ENCODE results near the gene PLA2G4D.

PLA2G4D gene

GRCh38 chr15:42046597-42046996 lies 47.8 kb downstream of the PLA2G4D start:
- H2AFZ ChIP-seq (ENCODE audit: low read length) = no peak overlapping the region
- no peak overlapping the region for H3K27ac ChIP-seq (ENCODE audit: low read length)
- DNase-seq = no peak
- no peaks in the 10 kb centered on the region for H3K9me2 ChIP-seq (replicated peaks; ENCODE audit: insufficient read depth, low read length)
- no peaks in the 10 kb centered on the region for H3K79me2 ChIP-seq (ENCODE audit: low read length)
- no peak overlapping the region for H3K4me2 ChIP-seq (ENCODE audit: low read depth, low read length)
- no peaks in the 10 kb centered on the region for H3K9me3 ChIP-seq (replicated peaks; ENCODE audit: insufficient read depth, low read length)
- H3K9ac ChIP-seq (ENCODE audit: low read length) = no peak overlapping the region
- no peaks in the 10 kb centered on the region for H3K36me3 ChIP-seq (replicated peaks; ENCODE audit: insufficient read depth, low read length)
- H3K27me3 ChIP-seq (replicated peaks; ENCODE audit: insufficient read depth, low read length) = no peaks in the 10 kb centered on the region
- no peaks in the 10 kb centered on the region for H3F3A ChIP-seq (ENCODE audit: insufficient read depth, low read length)
- no peak overlapping the region for H3K4me3 ChIP-seq (ENCODE audit: low read length)
- H4K20me1 ChIP-seq (ENCODE audit: insufficient read depth, low read length) = no peaks in the 10 kb centered on the region
- no peaks in the 10 kb centered on the region for H3K4me1 ChIP-seq (ENCODE audit: low read length)
- TF ChIP-seq CTCF (IDR thresholded peaks at IDR 0.05; ENCODE audit: low read length) (no peak), EZH2 (optimal IDR thresholded peaks at IDR 0.05; ENCODE audit: low read depth, low read length) (no peak), EZH2phosphoT487 (IDR thresholded peaks at IDR 0.05; ENCODE audit: low read length) (no peak)

- Histone ChIP-seq H3K27me3 (replicated peaks; ENCODE audit: insufficient read depth, low read length) (no peaks in the 10 kb centered on the region), H2AFZ (ENCODE audit: low read length) (no peak overlapping the region), H3K9me2 (replicated peaks; ENCODE audit: insufficient read depth, low read length) (no peaks in the 10 kb centered on the region), H3K4me1 (ENCODE audit: low read length) (no peaks in the 10 kb centered on the region), H3K36me3 (replicated peaks; ENCODE audit: insufficient read depth, low read length) (no peaks in the 10 kb centered on the region), H3K79me2 (ENCODE audit: low read length) (no peaks in the 10 kb centered on the region), H3K9ac (ENCODE audit: low read length) (no peak overlapping the region), H3F3A (ENCODE audit: insufficient read depth, low read length) (no peaks in the 10 kb centered on the region), H4K20me1 (ENCODE audit: insufficient read depth, low read length) (no peaks in the 10 kb centered on the region), H3K4me2 (ENCODE audit: low read depth, low read length) (no peak overlapping the region), H3K4me3 (ENCODE audit: low read length) (no peak overlapping the region), H3K27ac (ENCODE audit: low read length) (no peak overlapping the region), H3K9me3 (replicated peaks; ENCODE audit: insufficient read depth, low read length) (no peaks in the 10 kb centered on the region)
- no peak for DNase-seq
- no peak for TF ChIP-seq CTCF (IDR thresholded peaks at IDR 0.05; ENCODE audit: low read length)
- no peak for TF ChIP-seq EZH2 (optimal IDR thresholded peaks at IDR 0.05; ENCODE audit: low read depth, low read length)
- no peak for TF ChIP-seq EZH2phosphoT487 (IDR thresholded peaks at IDR 0.05; ENCODE audit: low read length)
These were observed 49.1 kb downstream of the PLA2G4D start for GRCh38 chr15:42045211-42045615.

GRCh38 chr15:42042602-42043400 lies 51.6 kb downstream of the PLA2G4D start:
- Histone ChIP-seq H3F3A (ENCODE audit: insufficient read depth, low read length) (no peaks in the 10 kb centered on the region), H3K9me2 (replicated peaks; ENCODE audit: insufficient read depth, low read length) (no peaks in the 10 kb centered on the region), H3K4me1 (ENCODE audit: low read length) (no peaks in the 10 kb centered on the region), H3K9me3 (replicated peaks; ENCODE audit: insufficient read depth, low read length) (no peaks in the 10 kb centered on the region), H3K27ac (ENCODE audit: low read length) (no peak overlapping the region), H3K4me2 (ENCODE audit: low read depth, low read length) (no peak overlapping the region), H3K79me2 (ENCODE audit: low read length) (no peaks in the 10 kb centered on the region), H3K9ac (ENCODE audit: low read length) (no peak overlapping the region), H2AFZ (ENCODE audit: low read length) (no peak overlapping the region), H3K4me3 (ENCODE audit: low read length) (no peak overlapping the region), H3K36me3 (replicated peaks; ENCODE audit: insufficient read depth, low read length) (no peaks in the 10 kb centered on the region), H4K20me1 (ENCODE audit: insufficient read depth, low read length) (no peaks in the 10 kb centered on the region), H3K27me3 (replicated peaks; ENCODE audit: insufficient read depth, low read length) (no peaks in the 10 kb centered on the region)
- no peak for DNase-seq
- TF ChIP-seq EZH2 (optimal IDR thresholded peaks at IDR 0.05; ENCODE audit: low read depth, low read length) (no peak), CTCF (IDR thresholded peaks at IDR 0.05; ENCODE audit: low read length) (no peak), EZH2phosphoT487 (IDR thresholded peaks at IDR 0.05; ENCODE audit: low read length) (no peak)
